Activated CD4-positive, alpha-beta T cell treated with anti-CD3 and anti-CD28 coated beads, Interleukin-2, Interleukin-4, amounts not matched to agents 100 ng/mL and 50 ng/mL, durations not matched to agents 16 hours and 8 hours (primary cell): ENCODE data around the gene STAB2.
"Not testable (repeated sequence)": the region's sequence is repeated elsewhere in the genome, so short reads cannot be mapped to it uniquely, and the experiment has no call there.

Source experiments
- DNase-seq: peaks from one replicate; pipeline ENCODE4 v3.0.0-alpha.2; 2020; ENCODE audit warnings: low spot score

The STAB2 gene

DNA sequence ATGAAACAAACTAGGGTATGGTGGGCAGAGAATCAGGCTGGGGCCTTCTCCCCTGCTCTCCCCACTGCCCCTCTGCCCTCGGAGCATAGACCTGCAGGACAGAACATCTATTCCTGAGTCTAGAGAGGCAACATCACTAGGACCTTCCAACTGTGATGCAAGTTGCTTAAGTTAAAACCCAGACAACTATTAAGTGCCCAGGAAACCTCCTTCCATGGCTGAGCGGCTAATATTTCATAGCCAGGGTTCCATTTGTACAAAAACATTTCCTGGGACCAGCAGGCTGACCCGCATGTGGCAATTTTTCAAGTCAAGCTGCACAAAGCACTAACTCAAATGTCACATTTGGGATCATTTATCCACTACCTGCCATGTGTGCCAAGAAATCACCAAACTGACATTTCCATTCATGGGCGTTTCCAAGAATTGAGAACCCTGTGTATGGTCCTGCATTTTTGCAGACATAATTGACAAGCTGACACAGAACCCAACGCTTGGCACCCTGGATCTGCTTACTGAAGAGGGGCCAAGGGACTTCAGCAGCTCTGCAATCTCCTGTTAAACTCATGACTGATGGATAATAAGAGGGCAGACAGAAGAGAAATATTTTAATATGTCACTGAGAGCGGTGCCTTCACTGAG is 221.3 kb downstream of the STAB2 start:
- DNase-seq: no peak

DNA sequence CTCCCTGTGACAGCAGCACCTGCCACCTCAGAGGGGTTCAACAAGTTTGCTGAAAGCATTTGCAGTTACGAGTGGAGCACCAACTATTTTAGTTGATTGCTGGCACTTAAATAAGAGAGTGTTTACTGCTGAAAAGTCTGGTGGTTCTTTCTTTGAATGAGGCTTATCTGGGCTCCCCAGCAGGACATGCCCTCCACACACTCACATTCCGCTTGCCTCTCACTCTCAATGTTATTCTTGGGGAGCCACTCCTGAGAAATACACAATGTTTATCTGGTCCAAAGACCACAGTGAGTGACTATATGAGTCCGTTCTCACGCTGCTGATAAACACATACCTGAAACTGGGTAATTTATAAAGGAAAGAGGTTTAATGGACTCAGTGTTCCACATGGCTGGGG is 222.1 kb downstream of the STAB2 start:
- no peak for DNase-seq

DNA sequence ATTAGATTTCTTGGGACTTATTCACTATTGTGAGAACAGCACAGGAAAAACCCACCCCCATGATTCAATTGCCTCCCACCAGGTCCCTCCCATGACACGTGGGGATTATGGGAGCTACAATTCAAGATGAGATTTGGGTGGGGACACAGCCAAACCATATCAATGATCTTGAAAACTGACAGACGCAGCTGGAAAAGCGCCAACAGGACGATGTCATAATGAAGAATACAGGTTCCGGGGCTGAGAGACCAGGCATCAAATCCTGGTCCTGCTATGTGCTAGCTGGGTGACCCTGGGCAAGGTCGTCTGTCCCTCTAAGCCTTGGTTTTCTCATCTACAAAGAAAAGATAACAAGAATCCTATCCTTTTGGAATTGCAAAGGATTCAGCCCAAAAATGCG is 222.6 kb downstream of the STAB2 start:
- not testable (repeated sequence) for DNase-seq

DNA sequence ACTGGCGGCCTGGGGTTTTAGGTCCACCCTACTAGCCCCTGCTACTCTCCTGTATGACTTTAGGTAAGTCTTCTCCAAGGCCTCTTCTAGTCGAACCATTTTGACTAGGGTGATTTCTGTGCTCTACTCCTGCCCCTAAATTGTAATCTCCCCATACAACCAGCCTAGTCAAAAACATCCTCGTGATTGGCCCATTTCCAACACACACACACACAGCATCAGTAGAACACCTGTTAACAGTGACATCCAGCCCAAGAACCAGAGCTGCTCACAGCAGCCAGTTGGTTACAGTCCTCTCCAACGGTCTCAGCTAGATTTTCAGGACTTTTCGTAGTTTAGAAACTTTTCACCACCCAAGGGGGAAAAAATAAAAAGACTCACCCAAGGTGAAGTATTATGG is 223.0 kb downstream of the STAB2 start:
- no peak for DNase-seq

DNA sequence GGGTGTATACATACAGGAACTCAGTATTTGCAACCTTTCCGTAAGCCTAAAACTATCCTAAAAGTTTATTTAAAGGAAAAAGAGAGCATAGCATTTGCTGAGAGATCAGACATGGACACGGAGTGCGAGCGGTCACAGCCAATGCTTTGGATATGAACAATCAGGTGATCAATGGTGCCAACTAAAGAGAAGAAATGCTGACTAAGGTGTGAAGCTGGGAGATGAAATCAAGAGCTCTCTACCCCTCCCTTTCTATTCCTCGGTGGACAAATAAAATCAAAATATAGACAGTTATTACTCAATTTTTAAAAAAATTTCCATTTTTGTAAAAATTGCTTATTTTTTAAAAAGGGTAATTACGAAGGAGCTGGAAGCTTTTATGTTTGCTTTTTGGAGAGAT is 224.7 kb downstream of the STAB2 start:
- DNase-seq: no peak

DNA sequence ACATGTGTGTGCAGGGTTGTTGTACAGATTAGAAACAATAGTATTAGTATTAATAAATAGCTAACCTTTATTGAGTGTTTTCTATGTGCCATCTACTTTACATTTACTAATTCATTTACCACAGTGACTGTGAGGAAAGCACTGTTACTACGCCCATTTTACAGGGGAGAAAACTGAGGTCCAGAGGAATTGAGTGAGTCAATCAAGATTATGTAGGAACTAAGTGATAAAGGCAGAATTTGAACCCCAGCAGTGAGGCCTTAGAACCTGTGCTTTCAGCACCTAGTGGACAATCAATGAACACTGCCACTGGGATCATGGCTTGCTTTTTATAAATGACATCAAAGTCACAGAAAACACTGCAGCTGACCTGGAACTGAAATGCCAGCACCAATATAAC is 225.7 kb downstream of the STAB2 start:
- no peak for DNase-seq

DNA sequence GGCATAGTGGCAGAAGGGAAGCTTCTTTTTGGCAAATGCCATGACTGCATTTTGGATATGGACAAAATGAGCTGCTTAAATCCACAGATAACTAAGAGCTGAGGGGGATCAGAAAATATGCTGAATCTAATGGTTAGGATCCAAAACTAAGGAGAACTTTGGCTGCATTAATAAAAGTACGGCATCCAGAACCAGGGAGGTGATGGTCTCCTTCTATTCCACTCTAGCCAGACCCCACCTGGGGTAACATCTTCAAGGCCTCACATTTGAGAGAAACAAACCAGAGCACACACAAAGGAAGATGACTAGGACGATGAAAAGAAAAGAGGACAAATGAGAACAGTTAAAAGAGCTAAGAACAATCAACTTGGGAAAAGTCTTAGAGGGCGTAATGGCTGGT is 226.4 kb downstream of the STAB2 start:
- no peak for DNase-seq

DNA sequence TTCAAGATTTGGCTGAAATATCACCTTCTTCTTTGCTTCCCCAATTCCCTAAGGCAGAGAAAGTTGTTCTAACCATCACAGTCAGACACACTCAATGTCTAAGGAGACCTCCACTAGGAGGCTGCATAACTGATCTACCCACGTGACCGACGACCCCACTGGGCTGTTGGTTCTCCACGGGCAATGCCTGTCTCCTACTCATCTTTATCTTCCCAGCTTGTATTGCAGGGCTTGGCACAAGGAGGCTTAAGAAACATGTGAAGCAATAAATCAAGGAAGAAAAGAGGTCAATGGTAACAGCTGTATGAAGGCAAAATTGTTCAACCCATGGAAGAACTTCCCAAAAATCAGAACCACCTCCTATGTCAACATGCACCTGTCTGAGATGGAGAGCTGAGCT is 226.9 kb downstream of the STAB2 start:
- DNase-seq: no peak

DNA sequence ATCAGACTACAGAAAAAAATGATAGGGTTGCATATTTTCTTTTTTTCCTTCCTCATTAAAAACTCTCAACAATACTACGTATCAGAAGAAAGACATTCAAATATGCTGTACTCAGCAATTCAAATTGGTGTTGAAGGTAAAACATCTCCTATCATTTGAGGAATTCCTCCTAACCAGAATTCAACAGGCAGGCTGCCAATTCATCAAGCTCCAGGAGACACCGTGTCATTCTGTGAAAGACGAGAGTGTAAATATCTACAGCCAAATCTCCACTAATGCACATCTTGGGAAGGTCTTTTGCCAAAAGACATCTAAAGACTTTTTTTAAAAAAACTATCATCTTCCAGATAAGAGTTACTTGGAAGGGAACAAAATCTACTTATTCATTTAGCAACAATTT is 227.4 kb downstream of the STAB2 start:
- DNase-seq: no peak
